ENCODE results near the gene SLC41A2. TPM values are rescaled to one million over a fixed set of nuclear protein-coding genes. Genes with fewer than 3 reads are reported as not detected.

The SLC41A2 gene
- total and polyA plus RNA-seq, 4 donors = 7.7 to 235 (median 25.2) TPM

DNA sequence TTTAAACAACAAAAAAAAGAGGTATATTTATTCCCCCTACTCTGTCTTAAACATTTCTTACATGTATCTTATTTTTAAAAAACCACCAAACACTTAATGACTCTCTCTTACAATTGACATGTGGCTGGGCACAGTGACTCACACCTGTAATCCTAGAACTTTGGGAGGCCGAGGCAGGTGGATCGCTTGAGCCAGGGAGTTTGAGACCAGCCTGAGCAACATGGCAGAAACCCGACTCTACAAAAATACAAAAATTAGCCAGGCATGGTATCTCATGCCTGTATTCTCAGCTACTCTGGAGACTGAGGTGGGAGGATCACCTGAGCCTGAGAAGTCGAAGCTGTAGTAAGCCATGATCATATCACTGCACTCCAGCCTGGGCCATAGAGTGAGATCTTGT lies 16.0 kb downstream of the SLC41A2 start:
- no peaks in the 10 kb centered on the region for H3K27me3 ChIP-seq (ENCODE audit: control insufficient read depth in 4 of 4, insufficient read depth in 4 of 4, low read length in 3 of 4)
- H3K4me3 ChIP-seq (ENCODE audit: low read depth in 1 of 3, low read length in 3 of 3) = no peak overlapping the region
- no peak for TF ChIP-seq FOXA2 (IDR thresholded peaks at IDR 0.05)
- H3K36me3 ChIP-seq (ENCODE audit: control insufficient read depth in 4 of 4, insufficient read depth in 3 of 4, low read depth in 1 of 4, low read length in 3 of 4) = peaks cover 0 to 3% (median 0%) of the 10 kb centered on the region in 4 donors
- no peak for DNase-seq (ENCODE audit: low spot score)
- H3K27ac ChIP-seq (ENCODE audit: low read depth in 1 of 2, low read length in 2 of 2) = peak overlapping the region; percentile 50 to 69
- no peaks in the 10 kb centered on the region for H3K9me3 ChIP-seq (ENCODE audit: control insufficient read depth in 4 of 4, low read length in 3 of 4)
- WGBS = 83% methylated on average over 4 of the region's 4 CpGs
- H3K9ac ChIP-seq (ENCODE audit: low read depth in 1 of 2, low read length in 2 of 2) = no peak overlapping the region
- H3K4me1 ChIP-seq (ENCODE audit: control insufficient read depth in 4 of 4, insufficient read depth in 4 of 4, low read length in 3 of 4) = peaks cover 24 to 46% (median 37%) of the 10 kb centered on the region in 4 donors

GRCh38 chr12:104941454-104941853 lies 16.6 kb downstream of the SLC41A2 start:
- peak overlapping the region in 1 of 2 donors; percentile 3 for H3K9ac ChIP-seq (ENCODE audit: low read depth in 1 of 2, low read length in 2 of 2)
- DNase-seq (ENCODE audit: low spot score) = no peak
- peaks cover 0 to 3% (median 0%) of the 10 kb centered on the region in 4 donors for H3K36me3 ChIP-seq (ENCODE audit: control insufficient read depth in 4 of 4, insufficient read depth in 3 of 4, low read depth in 1 of 4, low read length in 3 of 4)
- no peak overlapping the region for H3K4me3 ChIP-seq (ENCODE audit: low read depth in 1 of 3, low read length in 3 of 3)
- H3K27me3 ChIP-seq (ENCODE audit: control insufficient read depth in 4 of 4, insufficient read depth in 4 of 4, low read length in 3 of 4) = no peaks in the 10 kb centered on the region
- peak overlapping the region; percentile 69 to 76 for H3K27ac ChIP-seq (ENCODE audit: low read depth in 1 of 2, low read length in 2 of 2)
- WGBS = 37% methylated on average over 3 of the region's 3 CpGs
- TF ChIP-seq TAF1 (conservative IDR thresholded peaks at IDR 0.05) (no peak), SP1 (IDR thresholded peaks at IDR 0.05) (no peak), JUND (IDR thresholded peaks at IDR 0.05) (no peak), NR2F2 (IDR thresholded peaks at IDR 0.05) (no peak), REST (IDR thresholded peaks at IDR 0.05) (no peak), HNF4G (IDR thresholded peaks at IDR 0.05) (no peak), EGR1 (IDR thresholded peaks at IDR 0.05; ENCODE audit: low read depth in 2 of 2) (no peak), HNF4A (conservative IDR thresholded peaks at IDR 0.05) (peak; percentile 53 to 78), CTCF (IDR thresholded peaks at IDR 0.05; ENCODE audit: low read depth, low read length, missing input control) (no peak), FOXA1 (IDR thresholded peaks at IDR 0.05) (peak; percentile 53), GABPA (IDR thresholded peaks at IDR 0.05 in 1 of 2, conservative IDR thresholded peaks at IDR 0.05 in 1 of 2) (no peak), FOXA2 (IDR thresholded peaks at IDR 0.05) (peak; percentile 25), YY1 (IDR thresholded peaks at IDR 0.05) (peak; percentile 46), ATF3 (IDR thresholded peaks at IDR 0.05) (no peak), RAD21 (IDR thresholded peaks at IDR 0.05) (peak in 1 of 2 donors; percentile 16), RXRA (IDR thresholded peaks at IDR 0.05) (peak; percentile 19 to 60)
- TF ChIP-seq, protein P1, sequence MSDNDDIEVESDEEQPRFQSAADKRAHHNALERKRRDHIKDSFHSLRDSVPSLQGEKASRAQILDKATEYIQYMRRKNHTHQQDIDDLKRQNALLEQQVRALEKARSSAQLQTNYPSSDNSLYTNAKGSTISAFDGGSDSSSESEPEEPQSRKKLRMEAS (IDR thresholded peaks at IDR 0.05) = no peak
- TF ChIP-seq, protein P2, sequence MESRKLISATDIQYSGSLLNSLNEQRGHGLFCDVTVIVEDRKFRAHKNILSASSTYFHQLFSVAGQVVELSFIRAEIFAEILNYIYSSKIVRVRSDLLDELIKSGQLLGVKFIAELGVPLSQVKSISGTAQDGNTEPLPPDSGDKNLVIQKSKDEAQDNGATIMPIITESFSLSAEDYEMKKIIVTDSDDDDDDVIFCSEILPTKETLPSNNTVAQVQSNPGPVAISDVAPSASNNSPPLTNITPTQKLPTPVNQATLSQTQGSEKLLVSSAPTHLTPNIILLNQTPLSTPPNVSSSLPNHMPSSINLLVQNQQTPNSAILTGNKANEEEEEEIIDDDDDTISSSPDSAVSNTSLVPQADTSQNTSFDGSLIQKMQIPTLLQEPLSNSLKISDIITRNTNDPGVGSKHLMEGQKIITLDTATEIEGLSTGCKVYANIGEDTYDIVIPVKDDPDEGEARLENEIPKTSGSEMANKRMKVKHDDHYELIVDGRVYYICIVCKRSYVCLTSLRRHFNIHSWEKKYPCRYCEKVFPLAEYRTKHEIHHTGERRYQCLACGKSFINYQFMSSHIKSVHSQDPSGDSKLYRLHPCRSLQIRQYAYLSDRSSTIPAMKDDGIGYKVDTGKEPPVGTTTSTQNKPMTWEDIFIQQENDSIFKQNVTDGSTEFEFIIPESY (IDR thresholded peaks at IDR 0.05) = peak; percentile 20
- H3K9me3 ChIP-seq (ENCODE audit: control insufficient read depth in 4 of 4, low read length in 3 of 4) = no peaks in the 10 kb centered on the region
- peaks cover 24 to 46% (median 37%) of the 10 kb centered on the region in 4 donors for H3K4me1 ChIP-seq (ENCODE audit: control insufficient read depth in 4 of 4, insufficient read depth in 4 of 4, low read length in 3 of 4)
